HG03103 (cell line): ENCODE data around the gene ADAMTS4.

Experiments
- ATAC-seq: cut with Tn5 transposase; IDR thresholded peaks from one replicate; pipeline ENCODE4 v1.9.1; 2021; ENCODE audit warnings: low read depth; ENCODE audit not compliant: unreplicated experiment

The ADAMTS4 gene

GRCh38 chr1:161159087-161159912, 39.6 kb downstream of the ADAMTS4 start, which contains the start of gene USP21:
Gene USP21 (plus strand): TSS chr1:161159500. CDS start chr1:161160641, 1,141 bp downstream.
- no peak for ATAC-seq

- ATAC-seq = no peak
Measured at GRCh38 chr1:161158316-161159010, 40.4 kb downstream of the ADAMTS4 start.

- no peak for ATAC-seq
Measured at GRCh38 chr1:161157867-161158266, 41.0 kb downstream of the ADAMTS4 start.

DNA sequence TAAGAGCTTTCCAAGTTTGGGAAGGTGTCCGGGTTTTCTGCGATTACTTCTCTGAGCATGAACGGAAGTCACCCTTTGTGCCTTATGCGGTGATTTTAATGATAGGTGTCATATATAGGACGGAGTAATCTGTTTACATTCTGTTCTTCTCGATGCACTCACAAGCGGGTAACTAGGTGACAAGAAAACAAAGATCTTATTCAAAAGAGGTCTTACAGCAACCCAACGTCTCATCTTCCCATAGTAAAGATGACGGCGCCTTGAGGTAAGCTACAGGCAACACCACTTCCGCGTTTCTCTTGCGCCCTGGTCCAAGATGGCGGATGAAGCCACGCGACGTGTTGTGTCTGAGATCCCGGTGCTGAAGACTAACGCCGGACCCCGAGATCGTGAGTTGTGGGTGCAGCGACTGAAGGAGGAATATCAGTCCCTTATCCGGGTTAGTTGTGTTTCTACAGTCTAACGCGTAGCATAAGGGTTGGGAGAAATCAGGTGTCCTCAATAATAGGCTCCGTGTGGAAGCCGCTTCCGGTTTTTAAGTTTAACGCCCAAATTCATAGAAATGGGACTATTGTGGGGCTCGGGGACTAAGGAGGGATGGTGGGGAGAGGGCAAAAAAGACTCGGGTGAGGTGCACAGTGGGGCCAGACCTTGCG, 45.0 kb downstream of the ADAMTS4 start, which contains the start of gene UFC1:
TSS of gene UFC1 (plus strand) at position 297 of the 656 bp plus-strand sequence. CDS start at position 317, 20 bp downstream.
- peak; percentile 75 for ATAC-seq

DNA sequence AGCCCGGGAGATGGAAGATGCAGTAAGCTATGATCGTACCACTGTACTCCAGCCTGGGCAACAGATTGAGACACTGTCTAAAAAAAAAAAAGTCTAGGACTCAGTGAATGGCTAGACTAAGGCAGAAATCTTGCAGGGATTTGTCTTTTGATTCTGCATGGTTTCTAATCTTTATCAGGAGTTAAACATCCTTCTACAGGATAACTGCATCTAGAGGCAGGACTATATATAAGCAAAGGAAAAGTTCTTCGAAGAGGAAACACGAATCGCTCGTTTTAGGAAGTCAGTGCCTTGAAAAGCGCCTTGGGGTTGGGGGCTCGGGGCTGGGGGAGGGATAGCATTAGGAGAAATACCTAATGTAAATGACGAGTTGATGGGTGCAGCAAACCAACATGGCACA, 45.7 kb downstream of the ADAMTS4 start:
- no peak for ATAC-seq

DNA sequence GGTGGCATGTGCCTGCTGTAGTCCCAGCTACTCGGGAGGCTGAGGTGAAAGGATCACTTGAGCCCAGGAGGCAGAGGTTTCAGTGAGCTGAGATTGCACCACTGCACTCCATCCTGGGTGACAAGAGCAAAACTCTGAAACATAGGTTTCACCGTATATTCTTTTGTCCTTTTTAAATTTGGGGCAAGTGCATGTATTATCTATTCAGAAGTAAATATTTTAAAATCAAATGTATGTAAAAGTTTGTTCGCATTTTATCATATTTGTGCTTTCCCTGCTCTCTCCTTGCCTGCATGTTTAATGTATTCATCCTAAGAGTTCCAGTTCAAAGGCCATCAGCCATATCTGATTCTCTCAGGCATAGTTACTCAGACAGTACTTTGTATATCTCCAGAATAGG, 53.0 kb downstream of the ADAMTS4 start:
- ATAC-seq = no peak

- no peak for ATAC-seq
Measured at GRCh38 chr1:161140755-161141400, 58.0 kb downstream of the ADAMTS4 start.

GRCh38 chr1:161139766-161140165, 59.1 kb downstream of the ADAMTS4 start:
- ATAC-seq = no peak

- ATAC-seq = no peak
Measured at GRCh38 chr1:161138431-161138830, 60.4 kb downstream of the ADAMTS4 start.

- ATAC-seq = no peak
Measured at GRCh38 chr1:161137881-161138280, 61.0 kb downstream of the ADAMTS4 start.
